WI38 (cell line): ENCODE data around the gene PWWP2B.

Experiments used
- H3K4me3 ChIP-seq: 2 replicates; pipeline ENCODE4 v1.5.1; 2011; ENCODE audit warnings: low read depth, mild to moderate bottlenecking, control low read depth, low read length
- CTCF ChIP-seq: IDR thresholded peaks from 2 replicates; pipeline ENCODE4 v1.5.1; 2012; ENCODE audit warnings: low read depth, mild to moderate bottlenecking, control low read depth, low read length

PWWP2B gene

GRCh38 chr10:132423966-132424861 lies 27.2 kb downstream of the PWWP2B start:
- no peak overlapping the region for H3K4me3 ChIP-seq
- TF ChIP-seq CTCF: no peak

- no peak for TF ChIP-seq CTCF
- H3K4me3 ChIP-seq: no peak overlapping the region
These were observed 28.2 kb downstream of the PWWP2B start for GRCh38 chr10:132425029-132425756.

DNA sequence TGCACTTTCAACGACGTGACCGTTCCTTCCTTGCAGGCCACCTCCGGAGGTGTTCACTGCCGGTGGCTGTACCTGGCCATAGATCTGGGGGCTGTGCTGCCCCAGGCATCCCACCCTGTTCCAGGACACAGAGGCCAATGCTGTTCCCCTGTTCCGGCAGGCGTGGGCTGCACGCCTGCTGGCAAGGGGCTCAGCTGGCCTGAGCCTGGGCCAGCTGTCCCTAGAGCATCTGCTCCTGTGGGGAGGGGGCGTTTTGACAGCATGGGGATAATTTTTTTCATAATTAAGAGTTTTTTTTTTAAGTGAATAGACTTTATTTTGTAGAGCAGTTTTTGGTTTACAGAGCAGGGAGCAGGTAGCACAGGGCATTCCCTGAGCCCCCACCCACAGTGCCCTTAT lies 28.8 kb downstream of the PWWP2B start:
- H3K4me3 ChIP-seq: no peak overlapping the region
- TF ChIP-seq CTCF: no peak

DNA sequence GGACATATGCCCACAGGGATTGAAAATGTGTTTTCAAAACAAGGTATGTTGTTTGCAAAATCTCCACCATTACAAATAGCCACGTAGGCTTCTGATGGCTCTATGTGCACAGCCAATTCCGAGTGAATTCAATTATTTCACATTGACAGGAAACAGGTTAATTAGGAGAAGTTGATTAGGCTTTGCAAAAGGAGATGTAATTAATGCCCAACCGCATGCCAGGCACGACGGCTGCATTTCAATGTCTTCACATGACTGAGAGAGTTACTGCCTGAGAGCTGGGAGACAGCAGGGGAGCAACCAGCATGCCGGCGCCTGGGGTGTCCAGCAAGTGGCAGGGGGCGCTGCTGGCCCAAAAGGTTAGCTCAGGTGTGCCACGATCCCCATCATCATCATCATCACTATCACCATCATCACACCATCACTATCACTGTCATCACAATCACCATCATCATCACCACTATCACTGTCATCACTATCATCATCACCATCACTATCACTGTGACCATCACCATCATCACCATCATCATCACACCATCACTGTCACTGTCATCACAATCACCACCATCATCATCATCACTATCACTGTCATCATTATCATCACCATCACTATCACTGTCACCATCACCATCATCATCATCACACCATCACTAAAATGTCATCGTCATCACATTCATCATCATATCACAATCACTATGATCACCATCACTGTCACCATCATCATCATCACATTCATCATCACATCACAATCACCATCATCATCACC lies 30.2 kb downstream of the PWWP2B start:
- no peak overlapping the region for H3K4me3 ChIP-seq
- no peak for TF ChIP-seq CTCF

GRCh38 chr10:132427939-132428367 lies 31.0 kb downstream of the PWWP2B start:
- no peak overlapping the region for H3K4me3 ChIP-seq
- no peak for TF ChIP-seq CTCF

GRCh38 chr10:132428486-132428995 lies 31.5 kb downstream of the PWWP2B start:
- no peak overlapping the region for H3K4me3 ChIP-seq
- TF ChIP-seq CTCF: no peak
